ENCODE data around the gene PNPLA5. TPM values are rescaled to one million over a fixed set of nuclear protein-coding genes. Genes with fewer than 3 reads are reported as not detected.
A peak's percentile ranks its signal among the peaks of the same experiment; 100 is the strongest.

The PNPLA5 gene
- total RNA-seq, 1 donor from 2014 or later, result not detected

DNA sequence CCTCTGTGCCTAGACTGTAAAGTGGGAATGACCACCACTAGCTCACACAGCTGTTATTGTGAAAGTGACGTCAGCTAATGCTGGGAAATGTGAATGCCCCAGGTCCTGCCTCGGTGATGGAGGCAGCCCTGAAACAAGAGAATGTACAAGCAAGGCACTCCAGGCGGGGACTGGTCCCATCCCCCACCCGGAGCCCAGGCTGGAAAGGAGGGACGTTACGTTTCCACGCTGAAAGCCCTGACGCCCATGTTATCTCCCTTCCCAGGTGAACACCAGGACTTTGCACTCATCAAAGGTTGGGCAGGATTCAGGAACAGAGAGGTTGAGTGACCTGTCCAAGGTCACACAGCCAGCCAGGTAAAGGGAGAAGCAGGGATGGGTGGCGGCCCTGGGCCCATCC is 30.3 kb downstream of the PNPLA5 start:
- H3K27ac Mint-ChIP-seq (ENCODE audit: unreplicated experiment), result peak overlapping the region; percentile 76
- peak overlapping the region; percentile 87 for H3K4me3 Mint-ChIP-seq (ENCODE audit: unreplicated experiment)
- TF ChIP-seq, protein P1, sequence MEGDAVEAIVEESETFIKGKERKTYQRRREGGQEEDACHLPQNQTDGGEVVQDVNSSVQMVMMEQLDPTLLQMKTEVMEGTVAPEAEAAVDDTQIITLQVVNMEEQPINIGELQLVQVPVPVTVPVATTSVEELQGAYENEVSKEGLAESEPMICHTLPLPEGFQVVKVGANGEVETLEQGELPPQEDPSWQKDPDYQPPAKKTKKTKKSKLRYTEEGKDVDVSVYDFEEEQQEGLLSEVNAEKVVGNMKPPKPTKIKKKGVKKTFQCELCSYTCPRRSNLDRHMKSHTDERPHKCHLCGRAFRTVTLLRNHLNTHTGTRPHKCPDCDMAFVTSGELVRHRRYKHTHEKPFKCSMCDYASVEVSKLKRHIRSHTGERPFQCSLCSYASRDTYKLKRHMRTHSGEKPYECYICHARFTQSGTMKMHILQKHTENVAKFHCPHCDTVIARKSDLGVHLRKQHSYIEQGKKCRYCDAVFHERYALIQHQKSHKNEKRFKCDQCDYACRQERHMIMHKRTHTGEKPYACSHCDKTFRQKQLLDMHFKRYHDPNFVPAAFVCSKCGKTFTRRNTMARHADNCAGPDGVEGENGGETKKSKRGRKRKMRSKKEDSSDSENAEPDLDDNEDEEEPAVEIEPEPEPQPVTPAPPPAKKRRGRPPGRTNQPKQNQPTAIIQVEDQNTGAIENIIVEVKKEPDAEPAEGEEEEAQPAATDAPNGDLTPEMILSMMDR (IDR thresholded peaks at IDR 0.05; ENCODE audit: partially characterized antibody, unreplicated experiment), result no peak
- H3K4me1 Mint-ChIP-seq (ENCODE audit: low read depth, unreplicated experiment), result peaks cover 23% of the 10 kb centered on the region
- H3K36me3 Mint-ChIP-seq (ENCODE audit: unreplicated experiment), result peaks cover 9% of the 10 kb centered on the region
- peaks cover 5% of the 10 kb centered on the region for H3K27me3 Mint-ChIP-seq (ENCODE audit: unreplicated experiment)
- peak; percentile 56 for DNase-seq
- peaks cover 15% of the 10 kb centered on the region for H3K9me3 Mint-ChIP-seq (ENCODE audit: unreplicated experiment)

DNA sequence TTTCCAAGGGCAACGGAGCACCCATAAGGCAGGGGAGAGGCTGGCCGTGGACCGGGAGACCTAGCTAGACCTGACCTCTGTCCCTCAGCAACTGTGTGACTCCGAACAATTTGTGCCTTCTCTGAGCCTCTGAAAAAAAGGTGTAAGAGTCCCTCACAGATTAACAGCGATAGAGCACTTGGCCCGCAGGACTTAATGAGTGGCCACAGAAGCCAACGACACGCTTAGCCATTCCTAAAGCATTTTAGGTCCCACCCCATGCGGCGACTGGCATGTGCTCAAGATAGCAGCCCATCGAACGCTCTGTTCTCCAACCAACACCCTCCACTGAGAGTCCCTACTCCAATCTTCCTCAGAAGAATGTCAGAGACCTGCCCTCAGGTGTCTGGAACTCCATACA is 31.0 kb downstream of the PNPLA5 start:
- peaks cover 15% of the 10 kb centered on the region for H3K9me3 Mint-ChIP-seq (ENCODE audit: unreplicated experiment)
- H3K27ac Mint-ChIP-seq (ENCODE audit: unreplicated experiment), result peak overlapping the region; percentile 55
- DNase-seq, result peak; percentile 6
- H3K4me3 Mint-ChIP-seq (ENCODE audit: unreplicated experiment), result peak overlapping the region; percentile 87
- peaks cover 23% of the 10 kb centered on the region for H3K4me1 Mint-ChIP-seq (ENCODE audit: low read depth, unreplicated experiment)
- TF ChIP-seq, protein P1 (IDR thresholded peaks at IDR 0.05; ENCODE audit: partially characterized antibody, unreplicated experiment), result no peak
- H3K36me3 Mint-ChIP-seq (ENCODE audit: unreplicated experiment), result peaks cover 9% of the 10 kb centered on the region
- H3K27me3 Mint-ChIP-seq (ENCODE audit: unreplicated experiment), result peaks cover 5% of the 10 kb centered on the region

DNA sequence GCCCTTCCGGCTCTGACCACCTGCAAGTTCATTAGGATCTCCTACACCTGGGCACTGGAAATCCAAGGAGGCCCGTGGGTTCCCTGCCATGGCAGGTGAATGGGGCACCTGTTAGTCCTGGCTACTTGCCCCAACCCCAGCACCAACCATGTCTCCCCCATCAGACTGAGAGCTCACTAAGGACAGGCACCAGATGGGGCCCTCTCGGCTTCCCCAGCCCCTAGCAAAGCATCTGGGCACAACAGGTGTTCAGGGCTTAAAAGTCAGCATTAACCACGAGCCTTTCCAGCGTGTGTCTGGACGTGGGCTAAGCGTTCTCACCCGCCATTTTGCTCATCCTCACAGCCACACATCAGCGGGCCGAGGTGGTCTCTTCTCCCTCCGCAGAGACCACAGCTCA is 31.7 kb downstream of the PNPLA5 start:
- Mint-ChIP-seq H3K4me3 (ENCODE audit: unreplicated experiment) (peak overlapping the region; percentile 87), H3K4me1 (ENCODE audit: low read depth, unreplicated experiment) (peaks cover 27% of the 10 kb centered on the region), H3K9me3 (ENCODE audit: unreplicated experiment) (peaks cover 15% of the 10 kb centered on the region), H3K27me3 (ENCODE audit: unreplicated experiment) (peaks cover 5% of the 10 kb centered on the region), H3K27ac (ENCODE audit: unreplicated experiment) (no peak overlapping the region), H3K36me3 (ENCODE audit: unreplicated experiment) (peaks cover 9% of the 10 kb centered on the region)
- TF ChIP-seq, protein P1 (IDR thresholded peaks at IDR 0.05; ENCODE audit: partially characterized antibody, unreplicated experiment), result no peak
- DNase-seq, result peak; percentile 16

DNA sequence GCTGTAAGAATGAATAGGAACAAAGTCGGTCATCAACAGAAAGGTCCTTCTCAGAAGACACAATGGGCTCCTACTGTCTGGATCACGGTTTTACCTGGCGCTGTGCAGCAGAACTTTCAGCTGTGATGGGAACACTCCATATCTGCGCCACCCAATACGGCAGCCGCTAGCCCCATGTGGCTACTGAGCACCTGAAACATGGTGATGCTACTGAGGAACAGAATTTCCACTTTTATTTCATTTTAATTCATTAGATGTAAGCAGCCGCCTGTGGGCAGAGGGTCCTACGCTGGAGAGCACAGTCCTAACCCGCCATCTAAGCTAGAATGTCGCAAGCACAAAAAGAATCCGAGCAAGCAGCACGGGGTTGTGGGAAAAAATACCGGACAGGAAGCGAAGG is 32.2 kb downstream of the PNPLA5 start:
- no peak for DNase-seq
- Mint-ChIP-seq H3K4me1 (ENCODE audit: low read depth, unreplicated experiment) (peaks cover 30% of the 10 kb centered on the region), H3K4me3 (ENCODE audit: unreplicated experiment) (peak overlapping the region; percentile 15), H3K27ac (ENCODE audit: unreplicated experiment) (no peak overlapping the region), H3K36me3 (ENCODE audit: unreplicated experiment) (peaks cover 9% of the 10 kb centered on the region), H3K9me3 (ENCODE audit: unreplicated experiment) (peaks cover 18% of the 10 kb centered on the region), H3K27me3 (ENCODE audit: unreplicated experiment) (peaks cover 7% of the 10 kb centered on the region)
- TF ChIP-seq, protein P1 (IDR thresholded peaks at IDR 0.05; ENCODE audit: partially characterized antibody, unreplicated experiment), result no peak

DNA sequence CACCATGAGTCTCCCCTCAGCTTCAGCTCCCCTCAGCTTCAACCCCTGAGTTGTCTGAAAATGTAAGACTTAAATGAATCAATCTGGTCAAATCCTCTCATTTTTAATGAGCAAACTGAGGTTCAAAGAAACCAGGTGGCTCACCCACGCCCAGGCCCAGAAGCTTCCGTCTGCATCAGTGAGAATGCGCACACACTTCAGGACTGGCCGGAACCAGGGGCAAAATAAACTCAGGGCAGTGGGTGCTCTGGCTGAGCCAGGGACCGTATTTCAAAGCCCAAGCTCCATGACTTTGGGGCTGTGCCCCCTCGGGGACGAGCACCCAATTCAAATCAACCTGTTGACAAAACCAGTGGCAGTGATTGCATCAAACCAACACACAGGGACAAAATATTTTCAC is 32.6 kb downstream of the PNPLA5 start:
- peak; percentile 8 for DNase-seq
- Mint-ChIP-seq H3K4me1 (ENCODE audit: low read depth, unreplicated experiment) (peaks cover 30% of the 10 kb centered on the region), H3K4me3 (ENCODE audit: unreplicated experiment) (peak overlapping the region; percentile 15), H3K27me3 (ENCODE audit: unreplicated experiment) (peaks cover 7% of the 10 kb centered on the region), H3K36me3 (ENCODE audit: unreplicated experiment) (peaks cover 9% of the 10 kb centered on the region), H3K9me3 (ENCODE audit: unreplicated experiment) (peaks cover 18% of the 10 kb centered on the region), H3K27ac (ENCODE audit: unreplicated experiment) (peak overlapping the region; percentile 73)
- TF ChIP-seq, protein P1 (IDR thresholded peaks at IDR 0.05; ENCODE audit: partially characterized antibody, unreplicated experiment), result no peak
